GM18517 (cell line): ENCODE data around the gene MCF2L.
"Not testable (repeated sequence)": the region's sequence is repeated elsewhere in the genome, so short reads cannot be mapped to it uniquely, and the experiment has no call there.

ENCODE experiments used
- ATAC-seq: cut with Tn5 transposase; IDR thresholded peaks from one replicate; pipeline ENCODE4 v1.9.1; 2021; ENCODE audit warnings: mild to moderate bottlenecking, moderate library complexity; ENCODE audit not compliant: unreplicated experiment

The MCF2L gene

DNA sequence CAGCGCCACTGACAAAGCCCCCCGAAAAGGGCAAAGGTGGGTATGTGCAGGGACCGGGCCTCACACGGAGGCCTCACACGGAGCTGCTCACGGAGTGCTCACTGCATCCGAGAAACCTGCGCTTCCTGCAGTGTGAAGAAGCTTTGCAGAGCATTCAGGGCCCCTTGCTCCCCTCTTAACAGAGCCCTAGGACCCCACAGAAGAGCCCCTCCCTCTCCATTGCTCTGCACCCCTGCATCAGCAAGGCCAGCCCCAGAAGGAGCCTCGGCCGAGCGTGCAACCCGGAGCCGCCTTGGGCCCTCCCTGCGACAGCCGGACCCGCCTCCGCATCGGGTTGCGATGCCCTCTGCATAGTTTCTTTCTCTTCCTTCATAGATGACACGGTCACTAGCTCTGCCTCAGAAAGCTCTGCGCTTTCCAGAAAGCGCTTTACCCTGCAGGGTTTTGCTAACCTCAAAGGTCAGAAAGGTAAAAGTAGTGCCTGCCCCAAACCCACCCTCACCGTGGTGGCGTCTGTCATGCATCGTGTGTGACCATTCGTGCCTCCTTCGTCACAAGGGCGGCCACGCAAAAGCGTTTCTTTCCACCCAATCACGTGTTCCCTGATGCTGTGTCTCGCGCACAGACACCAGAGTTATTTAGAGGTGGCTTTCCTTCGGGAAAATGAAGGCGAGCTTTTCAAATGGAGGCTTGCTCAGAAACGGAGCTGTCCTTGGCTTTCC, 120.8 kb downstream of the MCF2L start:
- no peak for ATAC-seq

DNA sequence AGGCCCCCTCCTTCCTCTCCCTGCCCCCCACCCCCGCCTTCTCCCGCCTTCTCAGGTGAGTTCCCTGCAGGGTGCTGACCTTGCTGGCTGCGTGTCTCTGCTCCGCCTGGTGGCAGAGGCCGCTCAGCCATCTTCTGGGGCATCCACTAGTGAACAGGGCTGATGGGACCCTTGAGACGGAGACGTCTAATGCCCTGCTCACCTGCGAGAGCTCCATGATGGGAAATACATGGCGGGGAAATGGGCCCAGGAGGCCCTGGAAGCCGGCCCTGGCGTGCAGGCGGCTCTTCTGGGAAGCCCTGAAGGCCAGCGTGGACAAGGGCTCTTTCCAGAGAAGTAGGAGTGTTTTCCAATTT, 121.4 kb downstream of the MCF2L start:
- ATAC-seq: no peak

DNA sequence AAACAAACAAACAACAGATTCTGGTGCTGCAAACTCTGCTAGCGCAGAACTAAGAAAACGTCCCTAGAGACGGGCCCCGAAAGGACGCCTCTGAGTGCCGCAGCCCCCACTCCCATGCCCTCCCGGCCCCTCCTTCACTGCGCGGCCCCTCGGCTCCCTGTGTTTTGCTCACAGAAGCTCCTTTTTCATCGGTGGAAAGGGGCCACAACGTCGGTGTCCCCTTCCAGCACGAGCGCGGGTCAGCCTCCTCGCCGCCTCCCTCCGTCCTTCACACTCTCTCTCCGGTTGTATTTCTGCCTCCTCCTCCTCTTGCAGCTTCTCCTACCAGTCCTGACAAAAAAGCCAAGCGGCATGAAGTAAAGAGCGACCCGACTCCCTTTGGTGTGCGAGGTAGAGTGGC, 121.8 kb downstream of the MCF2L start:
- ATAC-seq: no peak

DNA sequence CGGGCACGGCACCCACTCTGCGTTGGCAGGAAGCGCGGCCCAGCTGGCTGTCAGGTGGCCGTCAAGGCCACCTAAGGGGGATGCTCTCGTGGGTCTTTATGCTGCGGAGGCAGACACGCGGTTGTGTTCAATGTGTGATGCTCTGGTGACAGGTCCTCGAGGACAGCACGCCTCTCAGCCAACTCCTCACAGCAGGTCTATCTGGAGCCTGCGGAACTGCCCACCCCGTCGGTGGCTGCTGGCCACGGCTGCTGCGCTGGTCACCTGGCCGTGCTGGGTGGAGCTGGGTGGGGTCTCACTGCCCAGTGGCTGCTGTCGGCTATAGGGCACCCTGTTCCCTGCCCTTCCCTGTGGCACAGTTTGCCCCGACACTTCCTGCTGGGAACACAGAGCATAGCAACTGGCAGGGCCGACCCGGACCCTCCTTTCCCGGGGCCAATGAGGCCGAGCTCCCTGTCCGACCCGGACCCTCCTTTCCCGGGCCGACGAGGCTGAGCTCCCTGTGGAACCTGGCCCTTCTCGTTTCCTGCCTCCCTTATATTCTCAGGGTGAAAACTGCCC, 122.3 kb downstream of the MCF2L start:
- no peak for ATAC-seq

- no peak for ATAC-seq
Observed at GRCh38 chr13:113091891-113092775, 123.1 kb downstream of the MCF2L start.

- ATAC-seq: no peak
Observed at GRCh38 chr13:113092776-113093579, 124.0 kb downstream of the MCF2L start.

GRCh38 chr13:113093580-113094409, 124.8 kb downstream of the MCF2L start:
- ATAC-seq: no peak

GRCh38 chr13:113094410-113094800, 125.4 kb downstream of the MCF2L start:
- ATAC-seq: no peak

DNA sequence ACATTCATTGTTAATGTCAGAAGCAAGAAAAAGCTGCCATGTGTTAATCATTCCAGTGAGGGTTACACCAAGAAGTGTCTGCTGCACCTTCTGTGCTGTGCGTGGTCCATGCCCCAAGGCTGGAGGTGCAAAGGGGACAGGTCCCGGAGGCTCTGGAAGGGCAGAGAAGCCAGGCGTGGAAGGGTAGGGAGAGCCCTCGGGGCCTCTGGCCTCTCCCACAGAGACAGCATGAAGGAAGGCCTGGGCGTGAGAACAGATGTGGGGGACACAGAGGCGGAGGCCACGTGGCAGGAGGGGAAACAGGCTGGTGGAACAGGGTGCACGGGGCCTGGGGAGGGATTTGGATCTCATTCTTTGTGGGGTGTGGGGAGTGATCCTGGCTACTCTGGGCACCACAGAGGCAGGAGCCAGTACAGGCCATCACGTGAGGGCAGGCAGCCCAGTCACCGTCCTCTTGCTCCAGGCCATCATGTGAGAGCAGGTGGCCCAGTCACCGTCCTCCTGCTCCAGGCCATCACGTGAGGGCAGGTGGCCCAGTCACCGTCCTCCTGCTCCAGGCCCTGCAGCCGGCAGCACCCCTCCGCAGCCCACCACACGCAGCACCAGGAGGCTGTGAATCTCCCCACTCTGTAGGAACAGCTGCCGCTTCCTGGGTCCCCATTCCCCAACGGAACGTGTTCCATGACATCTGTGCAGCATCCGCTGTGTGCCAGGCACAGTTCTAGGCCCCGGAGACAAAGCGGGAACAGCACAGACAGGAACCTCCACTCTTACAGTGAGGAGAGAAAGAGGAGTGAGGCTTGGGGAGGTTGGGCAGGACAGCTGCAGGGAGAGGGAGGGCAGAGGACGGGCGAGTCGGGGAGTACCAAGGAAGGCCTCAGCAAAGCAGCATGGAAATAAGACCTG, 126.4 kb downstream of the MCF2L start:
- ATAC-seq: no peak

DNA sequence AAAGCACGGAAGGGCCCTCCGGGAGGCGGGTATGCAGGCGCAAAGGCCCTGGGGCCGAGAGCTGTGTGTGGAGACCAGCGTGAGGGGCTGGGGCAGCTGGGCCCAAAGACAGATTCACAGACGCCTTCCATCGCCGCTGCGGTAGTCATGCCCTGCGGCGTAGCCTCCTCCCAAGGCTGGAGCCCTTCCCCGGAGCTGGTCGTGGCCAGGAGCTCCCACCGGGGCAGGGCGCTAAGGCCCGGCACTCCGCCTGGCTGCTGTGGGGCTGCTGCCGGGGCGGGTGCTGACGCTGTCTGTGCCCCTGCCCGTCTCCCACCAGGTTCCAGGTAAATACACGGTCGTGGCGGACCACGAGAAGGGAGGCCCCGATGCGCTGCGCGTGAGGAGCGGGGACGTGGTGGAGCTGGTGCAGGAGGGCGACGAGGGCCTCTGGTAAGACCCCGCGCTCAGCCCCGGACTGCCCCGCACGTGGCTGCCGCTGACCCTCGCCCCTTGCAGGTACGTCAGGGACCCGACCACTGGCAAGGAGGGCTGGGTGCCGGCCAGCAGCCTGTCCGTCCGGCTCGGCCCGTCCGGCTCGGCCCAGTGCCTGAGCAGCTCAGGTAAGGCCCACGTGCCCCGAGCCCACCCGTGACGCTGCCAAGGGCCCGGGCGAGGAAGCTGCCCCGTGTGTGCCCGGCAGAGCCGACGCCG, 127.2 kb downstream of the MCF2L start:
- no peak for ATAC-seq

DNA sequence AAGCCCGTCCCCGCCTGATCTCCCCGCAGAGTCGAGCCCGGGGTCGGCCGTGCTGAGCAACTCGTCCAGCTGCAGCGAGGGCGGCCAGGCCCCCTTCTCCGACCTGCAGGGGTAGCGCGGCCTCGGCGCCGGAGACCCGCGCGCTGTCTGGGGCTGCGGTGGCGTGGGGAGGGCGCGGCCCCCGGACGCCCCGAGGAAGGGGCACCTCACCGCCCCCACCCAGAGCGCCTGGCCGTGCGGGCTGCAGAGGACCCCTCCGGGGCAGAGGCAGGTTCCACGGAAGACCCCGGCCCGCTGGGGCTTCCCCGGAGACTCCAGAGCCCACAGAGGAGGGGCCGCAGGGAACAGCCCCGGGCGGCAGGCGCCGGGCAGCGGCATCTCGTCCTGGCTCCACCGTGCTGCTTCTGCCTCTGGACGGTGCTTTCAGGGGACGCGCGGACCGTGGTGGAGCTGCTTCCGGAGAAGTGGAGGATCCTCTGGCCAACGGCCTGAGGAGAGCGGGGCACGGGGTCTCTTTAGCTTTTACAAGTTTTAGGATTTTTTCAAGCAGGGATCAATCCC, 127.8 kb downstream of the MCF2L start:
- no peak for ATAC-seq

- no peak for ATAC-seq
Observed at GRCh38 chr13:113097651-113098050, 128.6 kb downstream of the MCF2L start.

DNA sequence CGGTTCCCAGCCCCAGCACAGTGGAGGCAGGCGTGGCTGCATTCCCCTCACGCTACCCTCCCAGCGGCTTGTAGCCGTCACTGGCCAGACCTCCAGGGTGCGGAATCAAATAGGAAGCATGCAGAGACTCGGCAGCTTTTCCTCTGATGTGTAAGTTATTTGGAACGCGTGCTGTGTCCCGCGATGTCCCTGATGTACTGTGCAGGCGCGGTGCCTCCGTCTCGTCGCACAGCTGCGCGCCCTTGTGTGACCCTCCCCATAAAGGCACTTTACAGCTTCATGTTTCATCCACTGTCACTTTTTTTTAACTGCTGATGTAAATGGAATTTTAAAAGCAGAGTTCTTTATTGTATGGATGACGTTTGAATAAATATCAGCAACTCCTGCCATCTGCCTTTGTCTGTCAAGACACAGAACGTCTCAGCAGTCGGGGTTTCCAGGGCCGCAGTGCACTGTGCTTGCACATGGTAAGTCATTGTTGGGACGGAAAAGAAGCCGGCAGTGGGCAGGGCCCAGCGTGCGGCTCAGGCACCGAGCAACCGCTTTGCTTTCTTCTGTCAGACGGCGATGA, 129.2 kb downstream of the MCF2L start:
- ATAC-seq: no peak

DNA sequence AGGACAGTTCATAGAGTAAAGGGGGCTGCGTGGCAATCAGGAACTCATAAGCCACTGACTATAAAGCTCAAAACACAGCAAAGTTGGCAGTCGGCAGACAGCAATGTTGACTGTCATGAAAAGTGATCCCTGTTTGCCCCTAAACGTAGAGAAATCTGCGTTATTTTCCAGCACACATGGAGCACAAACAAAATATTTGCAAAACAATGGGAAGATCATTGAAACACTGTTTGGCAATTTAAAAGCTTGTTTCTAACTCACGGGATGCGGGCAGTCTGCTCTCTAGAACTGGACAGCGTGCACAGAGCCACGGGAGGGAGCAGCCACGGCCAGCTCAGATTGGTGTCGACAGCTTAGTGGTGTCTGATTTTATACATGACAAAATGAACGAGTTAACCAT, 130.1 kb downstream of the MCF2L start:
- ATAC-seq: no peak

DNA sequence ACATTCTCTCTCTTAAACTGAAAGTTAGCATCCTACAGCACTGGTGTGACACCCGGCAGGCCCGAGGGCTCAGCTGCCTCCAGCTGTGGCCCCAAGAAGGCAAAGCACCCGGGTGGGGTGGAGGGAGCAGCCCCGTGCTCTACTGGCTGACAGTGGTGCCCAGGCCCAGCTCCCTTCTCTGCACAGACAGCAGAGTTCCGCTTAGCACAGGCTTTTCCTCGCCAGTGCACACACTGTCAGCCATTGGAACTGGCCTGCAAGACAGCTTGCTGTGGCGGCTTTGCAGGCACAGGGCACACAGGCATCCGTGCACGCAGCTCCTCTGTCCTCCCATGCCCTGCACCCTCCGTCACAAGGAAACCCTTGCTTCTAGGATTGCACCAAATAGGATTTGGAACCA, 133.3 kb downstream of the MCF2L start:
- not testable (repeated sequence) for ATAC-seq

GRCh38 chr13:113102727-113103126, 133.7 kb downstream of the MCF2L start:
- no peak for ATAC-seq

- no peak for ATAC-seq
Observed at GRCh38 chr13:113103646-113104045, 134.6 kb downstream of the MCF2L start.
